HG03095 (cell line): ENCODE results near the gene SEC23A.
"Not testable (repeated sequence)": the region's sequence is repeated elsewhere in the genome, so short reads cannot be mapped to it uniquely, and the experiment has no call there.

ENCODE experiments used
- ATAC-seq: cut with Tn5 transposase; IDR thresholded peaks from one replicate; pipeline ENCODE4 v1.9.1; 2021; ENCODE audit warnings: moderate library complexity; ENCODE audit not compliant: unreplicated experiment

SEC23A gene

DNA sequence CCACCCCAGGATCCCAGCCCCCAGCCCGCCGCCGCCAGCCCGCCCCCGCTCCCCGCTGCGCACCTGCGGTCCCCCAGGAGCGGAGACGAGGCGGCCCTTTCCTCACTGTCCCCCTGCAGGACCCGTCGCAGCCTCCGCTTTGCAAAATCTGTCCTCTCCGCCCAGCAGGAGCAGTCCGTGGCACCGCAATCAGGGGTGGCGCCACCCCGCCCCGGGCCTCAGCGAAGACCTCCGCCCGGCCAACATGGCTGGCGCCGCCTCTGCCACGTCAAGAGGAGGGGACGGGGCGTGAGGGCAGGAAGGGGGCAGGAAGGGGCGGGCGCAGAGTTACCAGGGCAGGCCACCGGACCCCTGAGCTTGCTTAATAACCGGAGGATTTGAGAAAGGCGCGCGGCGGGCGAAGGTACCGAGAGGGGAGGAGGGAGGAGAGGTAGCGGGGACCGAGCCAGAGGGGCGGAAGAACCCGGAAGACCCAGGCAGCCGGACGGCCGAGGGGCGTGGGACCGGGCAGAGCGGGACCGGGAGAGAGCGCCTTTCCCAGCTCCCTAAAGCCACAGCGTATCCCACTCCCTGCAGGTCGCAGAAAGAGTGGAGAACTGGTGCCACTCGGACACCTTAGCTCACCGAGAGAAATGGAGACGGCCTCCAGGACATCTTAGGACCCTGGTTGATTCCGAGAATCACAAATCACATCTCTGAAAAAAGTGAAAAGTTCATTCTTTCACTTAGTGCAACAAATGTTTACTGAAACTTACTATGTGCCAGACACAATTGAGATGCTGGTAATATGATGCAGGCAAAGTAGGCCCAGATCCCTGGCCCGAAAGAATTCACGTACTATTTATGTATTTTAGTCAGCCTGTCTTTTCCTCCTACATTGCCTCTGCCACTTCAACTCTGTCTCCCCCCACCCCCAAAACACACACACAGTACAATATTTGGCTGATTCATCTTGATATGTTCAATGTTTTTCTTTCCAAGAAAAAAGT lies at the start of gene SEC23A:
SEC23A (minus strand) TSS at position 267 of the 989 bp plus-strand sequence. CDS start 7,117 bp downstream, outside the sequence.
- peak; percentile 88 for ATAC-seq

DNA sequence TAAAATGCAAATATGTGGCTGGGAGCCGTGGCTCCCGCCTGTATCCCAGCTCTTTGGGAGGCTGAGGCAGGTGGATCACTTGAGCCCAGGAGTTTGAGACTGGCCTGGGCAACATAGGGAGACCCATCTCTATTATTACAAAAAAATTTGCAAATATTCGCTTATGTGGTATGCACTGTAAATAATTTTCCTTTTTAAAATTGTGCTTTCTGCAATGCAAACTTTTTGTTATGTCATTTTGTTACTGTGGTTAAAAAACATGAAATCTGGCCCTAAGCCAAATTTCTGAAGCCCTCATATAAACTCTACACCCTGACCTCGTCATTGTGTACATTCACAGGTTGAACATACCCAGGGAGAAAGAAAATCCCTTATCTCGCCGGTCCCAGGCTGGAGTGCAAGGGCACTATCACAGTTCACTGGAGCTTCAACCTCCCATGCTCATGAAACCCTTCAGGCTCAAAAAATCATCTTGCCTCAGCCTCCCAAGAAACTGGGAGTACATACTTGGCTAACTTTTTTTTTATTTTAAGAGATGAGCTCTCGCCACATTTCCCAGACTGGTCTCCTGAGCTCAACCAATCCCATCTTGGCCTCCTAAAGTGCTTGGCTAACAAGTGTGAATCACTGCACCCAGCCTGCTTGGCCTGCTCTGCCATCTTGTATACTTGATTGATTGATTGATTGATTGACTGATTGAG lies 42.4 kb upstream of the SEC23A start:
- no peak for ATAC-seq

DNA sequence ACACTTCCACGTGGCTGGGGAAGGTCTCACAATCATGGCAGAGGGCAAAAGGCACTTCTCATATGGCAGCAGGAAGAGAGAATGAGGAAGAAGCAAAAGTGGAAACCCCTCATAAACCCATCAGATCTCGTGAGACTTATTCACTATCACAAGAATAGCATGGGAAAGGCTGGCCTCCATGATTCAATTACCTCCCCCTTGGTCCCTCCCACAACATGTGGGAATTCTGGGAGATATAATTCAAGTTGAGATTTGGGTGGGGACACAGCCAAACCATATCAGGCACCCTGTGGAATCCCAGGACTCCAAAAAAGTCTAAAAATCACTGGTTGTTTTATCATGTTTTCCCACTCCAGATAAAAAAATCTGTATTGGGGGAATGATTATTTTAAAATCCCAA lies 40.2 kb upstream of the SEC23A start:
- not testable (repeated sequence) for ATAC-seq

DNA sequence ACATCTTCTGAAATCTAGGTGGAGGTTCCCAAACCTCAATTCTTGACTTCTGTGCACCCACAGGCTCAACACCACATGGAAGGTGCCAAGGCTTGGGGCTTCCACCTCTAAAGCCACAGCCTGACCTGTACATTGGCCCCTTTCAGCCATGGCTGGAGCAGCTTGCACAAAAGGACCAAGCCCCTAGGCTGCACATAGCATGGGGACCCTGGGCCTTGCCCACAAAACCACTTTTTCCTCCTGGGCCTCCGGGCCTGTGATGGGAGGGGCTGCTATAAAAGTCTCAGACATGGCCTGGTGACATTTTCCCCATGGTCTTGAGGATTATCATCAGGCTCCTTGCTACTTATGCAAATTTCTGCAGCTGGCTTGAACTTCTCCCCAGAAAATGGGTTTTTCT lies 38.6 kb upstream of the SEC23A start:
- ATAC-seq = not testable (repeated sequence)

DNA sequence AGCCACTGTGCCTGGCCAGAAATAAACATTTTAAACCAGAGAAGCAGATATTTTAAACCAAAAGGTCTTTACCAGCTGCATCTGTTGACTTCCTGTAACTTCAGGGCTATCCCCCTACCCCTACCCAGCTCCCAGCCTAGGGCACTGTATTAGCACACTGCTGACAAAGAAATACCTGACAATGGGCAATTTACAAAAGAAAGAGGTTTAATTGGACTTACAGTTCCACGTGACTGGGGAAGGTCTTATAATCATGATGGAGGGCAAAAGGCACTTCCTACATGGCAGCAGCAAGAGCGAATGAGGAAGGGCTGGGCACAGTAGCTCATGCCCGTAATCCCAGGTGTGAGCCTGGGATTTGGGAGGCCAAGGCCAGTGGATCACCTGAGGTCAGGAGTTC lies 37.1 kb upstream of the SEC23A start:
- no peak for ATAC-seq

DNA sequence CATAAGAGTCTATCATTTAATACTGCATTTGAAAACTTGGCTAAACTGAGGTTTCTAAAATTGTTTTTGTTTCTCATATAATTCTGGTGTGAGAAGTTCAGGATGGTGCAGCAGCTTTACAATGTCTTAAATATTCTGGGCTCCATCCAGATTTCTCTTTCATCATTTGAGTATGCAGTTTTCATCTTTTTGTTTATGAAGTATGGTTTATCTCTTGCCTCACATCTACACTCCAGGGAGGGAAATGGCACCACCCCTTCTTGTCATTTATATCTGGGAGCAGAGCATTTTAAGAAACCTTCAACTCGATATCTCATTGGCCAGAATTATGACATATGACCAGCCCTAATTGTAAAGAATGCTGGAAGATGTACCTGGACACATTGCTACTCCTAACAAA lies 35.4 kb upstream of the SEC23A start:
- ATAC-seq = no peak

DNA sequence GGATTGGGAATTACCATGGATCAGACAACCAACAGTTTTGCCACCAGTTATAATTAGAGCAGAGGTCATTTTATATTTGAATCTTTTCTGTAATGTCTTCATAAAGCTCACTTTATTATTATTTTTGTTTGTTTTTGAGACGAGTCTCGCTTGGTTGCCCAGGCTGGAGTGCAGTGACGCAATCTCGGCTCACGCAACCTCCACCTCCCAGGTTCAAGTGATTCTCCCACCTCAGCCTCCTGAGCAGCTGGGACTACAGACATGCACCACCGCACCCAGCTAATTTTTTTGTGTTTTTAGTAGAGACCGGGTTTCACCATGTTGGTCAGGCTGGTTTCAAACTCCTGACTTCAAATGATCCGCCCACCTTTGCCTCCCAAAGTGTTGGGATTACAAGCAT lies 34.8 kb upstream of the SEC23A start:
- ATAC-seq = not testable (repeated sequence)

DNA sequence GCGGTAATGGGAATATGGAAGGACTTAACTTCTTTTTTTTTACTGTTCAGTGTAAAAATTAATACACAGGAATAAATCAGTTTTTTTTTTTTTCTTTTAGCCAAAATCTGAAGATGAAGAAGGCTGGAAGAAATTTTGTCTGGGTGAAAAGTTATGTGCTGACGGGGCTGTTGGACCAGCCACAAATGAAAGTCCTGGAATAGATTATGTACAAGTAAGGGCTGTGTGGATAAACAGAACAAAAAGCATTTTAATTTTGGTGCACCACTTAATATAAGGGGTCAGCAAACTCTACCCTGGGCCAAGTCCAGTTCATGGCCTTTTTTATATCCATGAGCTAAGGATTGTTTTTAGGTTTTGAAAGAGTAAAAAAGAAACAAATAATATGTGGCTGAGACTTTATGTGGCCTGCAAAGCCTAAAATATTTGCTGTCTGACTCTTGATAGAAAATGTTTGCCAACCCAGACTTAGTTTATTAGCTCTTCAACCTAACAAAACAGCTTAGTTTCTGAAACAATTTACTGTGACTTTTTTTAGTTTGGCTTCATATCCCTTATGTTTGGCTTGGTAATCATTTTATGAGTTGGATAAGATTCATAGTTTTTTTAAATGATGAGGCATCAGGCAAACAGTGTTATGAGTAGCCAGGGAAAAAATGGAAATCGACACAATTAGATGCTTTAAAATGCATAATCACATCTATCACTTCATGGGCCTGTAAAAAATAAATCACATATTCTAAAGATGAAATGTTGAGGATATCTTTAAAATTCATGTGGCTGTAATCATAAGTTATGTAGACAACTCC lies 19.5 kb upstream of the SEC23A start:
- no peak for ATAC-seq

DNA sequence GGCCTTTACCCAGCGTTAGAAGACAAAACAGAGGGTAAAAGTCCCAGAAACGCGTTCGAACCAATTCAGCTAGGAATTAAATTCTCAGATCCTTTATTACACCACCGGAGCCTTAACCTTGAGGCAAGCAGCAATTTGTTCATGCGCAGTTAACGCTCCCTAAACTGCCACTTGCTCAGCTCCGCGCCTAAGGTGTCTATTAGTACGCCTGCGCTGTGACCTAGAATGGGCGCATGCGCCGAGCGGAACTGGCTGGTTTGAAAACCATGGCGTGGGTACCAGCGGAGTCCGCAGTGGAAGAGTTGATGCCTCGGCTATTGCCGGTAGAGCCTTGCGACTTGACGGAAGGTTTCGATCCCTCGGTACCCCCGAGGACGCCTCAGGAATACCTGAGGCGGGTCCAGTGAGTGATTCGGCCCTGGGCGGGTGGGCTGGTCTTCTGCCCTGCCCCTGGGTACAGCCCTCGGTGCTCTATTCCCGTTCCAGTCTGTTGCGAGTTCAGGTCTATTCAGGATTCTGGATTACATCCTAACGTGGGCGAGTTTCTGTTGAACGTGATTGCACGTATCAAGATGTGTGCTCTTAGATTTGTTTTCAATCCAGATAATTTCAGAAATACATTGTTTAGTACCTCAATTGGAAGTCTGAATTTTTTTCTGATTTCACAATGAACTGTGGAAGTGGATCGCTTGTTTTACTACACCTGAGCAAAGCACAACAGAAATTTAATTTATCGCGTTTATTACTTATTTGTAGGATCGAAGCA lies 11.2 kb upstream of the SEC23A start, which contains the start of gene GEMIN2:
GEMIN2 (plus strand) TSS at position 251 of the 766 bp plus-strand sequence; CDS start at position 267, 16 bp downstream.
- peak; percentile 84 for ATAC-seq

DNA sequence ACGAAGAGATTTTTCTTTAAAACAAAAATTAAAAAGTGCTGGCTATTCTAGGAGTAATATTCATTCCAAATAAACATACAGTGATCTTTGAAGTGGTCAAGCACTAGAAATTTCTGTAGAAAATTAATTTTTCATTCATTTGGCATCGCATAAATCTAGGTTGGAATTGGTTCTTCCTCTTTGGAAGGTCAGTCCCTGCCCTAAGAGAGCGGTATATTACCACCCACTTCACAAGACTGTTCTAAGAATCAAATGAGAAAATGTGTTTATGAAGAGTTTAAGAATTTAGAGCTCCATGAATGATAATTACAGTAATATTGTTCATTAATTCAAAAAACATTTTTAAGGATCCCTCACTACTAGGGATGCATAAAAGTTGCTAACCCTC lies 10.6 kb upstream of the SEC23A start:
- no peak for ATAC-seq

DNA sequence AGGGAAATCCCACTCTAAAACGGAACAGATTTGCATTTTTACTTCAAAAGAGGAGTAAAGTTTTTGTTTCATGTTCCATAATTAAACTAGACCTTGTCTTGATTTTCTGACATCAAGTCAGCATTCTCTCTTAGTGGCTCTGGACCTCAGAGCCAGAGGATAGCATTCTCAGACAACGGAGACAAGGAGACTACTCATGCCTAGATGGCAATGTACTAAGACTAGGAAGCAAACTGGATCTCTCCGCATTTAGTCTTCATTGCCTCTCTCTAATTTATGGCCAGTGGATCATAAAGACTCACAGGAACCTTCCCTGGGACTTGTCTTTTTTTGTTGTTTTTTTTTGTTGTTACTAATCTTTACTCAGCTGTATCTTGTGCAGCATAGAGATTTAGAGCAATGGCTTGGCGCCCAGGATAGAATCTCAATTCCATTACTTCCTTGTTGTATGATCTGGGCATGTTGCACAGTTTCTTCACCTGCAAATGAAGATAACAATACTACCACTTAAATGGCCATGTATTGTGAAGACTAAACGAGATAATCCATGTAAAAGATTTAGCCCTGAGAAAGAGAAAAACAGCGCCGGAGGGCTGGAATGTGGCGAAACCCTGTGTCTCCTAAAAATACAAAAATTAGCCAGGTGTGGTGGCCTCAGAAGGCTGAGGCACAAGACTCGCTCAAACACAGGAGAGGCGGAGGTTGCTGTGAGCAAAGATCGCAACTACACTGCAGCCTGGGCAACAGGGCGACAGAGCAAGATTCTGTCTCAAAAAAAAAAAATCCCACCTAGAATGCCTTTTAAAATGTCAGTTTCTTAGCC lies 7.1 kb upstream of the SEC23A start:
- peak; percentile 33 for ATAC-seq

DNA sequence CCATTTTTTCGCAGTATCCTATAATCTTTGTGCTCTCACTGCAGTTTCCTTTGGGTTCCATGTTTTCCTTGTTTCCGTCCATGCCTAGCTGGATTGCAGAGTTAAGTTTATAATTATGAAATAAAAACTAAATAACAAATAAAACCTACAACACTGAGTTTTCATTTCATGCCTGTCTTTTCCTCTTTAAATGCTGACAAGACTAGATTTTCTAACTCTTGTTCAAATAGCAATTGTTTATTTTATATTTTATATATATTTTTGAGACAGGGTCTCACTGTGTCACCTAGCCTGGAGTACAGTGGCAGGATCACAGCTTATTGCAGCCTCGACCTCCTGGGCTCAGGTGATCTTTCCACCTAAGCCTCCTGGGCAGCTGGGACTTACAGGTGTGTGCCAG lies 5.8 kb upstream of the SEC23A start:
- ATAC-seq = no peak

DNA sequence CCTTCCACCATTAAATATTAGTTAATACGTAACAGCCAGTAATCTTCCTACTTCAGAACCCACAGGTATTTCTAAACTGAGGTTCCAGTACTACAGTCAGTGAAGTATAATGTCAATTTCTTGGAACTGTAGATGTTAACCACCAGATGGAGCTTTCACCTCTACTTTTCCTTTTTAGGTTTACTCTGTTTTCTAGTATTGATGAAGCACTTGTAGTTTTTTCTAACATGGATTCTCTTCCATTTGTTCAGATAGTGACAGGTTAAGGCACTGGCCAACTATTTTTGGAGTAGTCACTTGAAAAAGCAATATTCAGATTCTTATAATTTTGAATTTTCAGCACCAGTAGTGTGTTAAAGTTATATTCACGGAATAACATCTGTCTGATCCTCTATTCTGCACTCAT lies 4.6 kb upstream of the SEC23A start:
- ATAC-seq = peak; percentile 31

DNA sequence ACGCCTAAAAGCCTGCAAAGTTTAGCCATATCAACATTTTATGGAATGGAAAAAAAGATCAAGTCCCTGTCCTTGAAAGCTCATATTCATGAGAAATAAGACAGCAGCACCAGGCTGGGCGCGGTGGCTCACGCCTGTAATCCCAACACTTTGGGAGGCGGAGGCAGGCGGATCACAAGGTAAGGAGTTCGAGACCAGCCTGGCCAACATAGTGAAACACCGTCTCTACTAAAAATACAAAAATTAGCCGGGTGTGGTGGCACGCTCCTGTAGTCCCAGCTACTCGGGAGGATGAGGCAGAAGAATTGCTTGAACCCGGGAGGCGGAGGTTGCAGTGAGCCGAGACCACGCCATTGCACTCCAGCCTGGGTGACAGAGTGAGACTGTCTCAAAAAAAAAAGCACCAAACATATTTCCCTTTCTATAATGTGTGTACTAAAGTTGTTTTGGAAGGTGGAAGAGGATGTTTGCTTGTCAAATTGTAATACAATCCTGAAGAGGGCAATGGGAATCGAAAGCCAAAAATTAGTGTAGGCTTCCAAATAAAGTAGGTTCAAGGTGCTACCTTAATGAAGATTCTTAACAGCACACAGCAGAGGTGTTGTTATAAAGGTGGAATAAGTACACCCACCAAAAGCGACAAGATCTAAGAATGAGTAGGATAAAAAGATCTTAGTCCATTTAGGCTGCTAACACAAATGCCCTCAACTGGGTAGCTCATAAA lies 1.2 kb upstream of the SEC23A start:
- not testable (repeated sequence) for ATAC-seq

DNA sequence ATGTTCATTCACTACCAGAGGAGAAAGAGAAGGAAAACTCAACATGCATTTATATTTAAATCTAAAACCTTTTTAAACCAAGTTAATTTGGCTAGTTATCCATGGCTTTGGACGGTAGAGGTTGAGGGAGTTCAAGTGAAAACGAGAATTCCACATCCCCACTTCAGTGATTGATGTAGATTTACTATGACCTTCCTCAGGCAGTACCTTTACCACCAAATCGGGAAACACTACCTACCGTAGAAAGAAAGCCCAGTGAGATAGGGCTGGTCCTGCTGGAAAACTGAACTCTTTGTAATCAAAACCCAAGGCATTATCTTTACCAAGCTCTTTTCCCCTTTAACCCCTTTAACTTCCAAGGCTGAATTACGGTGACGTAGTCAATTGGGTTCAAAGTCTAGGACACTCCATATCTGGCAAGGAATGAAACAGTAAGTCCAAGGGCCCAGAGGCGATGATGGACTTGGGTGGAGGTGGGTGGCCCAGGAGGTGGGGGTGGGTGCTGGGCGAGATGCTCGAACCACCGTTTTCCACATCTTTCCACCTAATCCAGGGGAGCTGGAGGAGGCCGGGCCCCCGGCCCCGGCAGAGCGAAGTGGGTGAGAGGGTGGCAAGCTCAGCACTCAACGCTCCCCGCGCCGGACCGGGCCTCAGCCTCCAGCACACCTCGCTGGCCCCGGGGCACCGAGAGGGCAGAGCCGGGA lies 618 bp downstream of the SEC23A start:
- peak; percentile 6 for ATAC-seq

DNA sequence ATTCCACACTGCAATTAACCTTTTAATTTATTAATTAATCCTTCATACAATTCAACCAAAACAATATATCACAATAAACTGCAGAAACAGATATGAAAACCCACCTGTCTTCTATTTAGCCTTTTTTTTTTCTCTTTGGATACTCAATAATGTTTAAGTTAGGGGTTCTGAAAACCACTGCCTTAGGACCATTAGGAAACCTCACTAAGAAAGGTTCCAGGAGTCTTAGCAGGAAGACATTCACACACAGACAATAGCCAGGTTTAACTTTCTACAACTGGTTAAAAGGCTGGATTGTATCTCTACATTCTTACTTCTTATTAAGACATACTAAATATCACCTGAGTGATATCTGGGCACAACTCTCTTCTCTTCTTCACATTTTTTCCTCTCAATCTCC lies 3.3 kb downstream of the SEC23A start:
- no peak for ATAC-seq

DNA sequence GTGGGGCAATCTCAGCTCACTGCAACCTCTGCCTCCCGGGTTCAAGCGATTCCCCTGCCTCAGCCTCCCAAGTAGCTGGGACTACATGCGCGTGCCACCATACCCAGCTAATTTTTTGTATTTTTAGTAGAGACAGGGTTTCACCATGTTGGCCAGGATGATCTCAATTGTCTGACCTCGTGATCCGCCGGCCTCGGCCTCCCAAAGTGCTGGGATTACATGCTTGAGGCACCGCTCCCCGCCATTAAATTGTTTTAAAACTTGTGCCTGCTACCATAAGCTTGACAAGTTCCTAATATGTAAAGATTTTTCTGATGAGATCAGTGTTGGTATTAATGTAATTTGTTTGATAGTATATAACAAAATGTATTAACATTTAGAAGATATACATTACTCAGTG lies 3.8 kb downstream of the SEC23A start:
- ATAC-seq = not testable (repeated sequence)

DNA sequence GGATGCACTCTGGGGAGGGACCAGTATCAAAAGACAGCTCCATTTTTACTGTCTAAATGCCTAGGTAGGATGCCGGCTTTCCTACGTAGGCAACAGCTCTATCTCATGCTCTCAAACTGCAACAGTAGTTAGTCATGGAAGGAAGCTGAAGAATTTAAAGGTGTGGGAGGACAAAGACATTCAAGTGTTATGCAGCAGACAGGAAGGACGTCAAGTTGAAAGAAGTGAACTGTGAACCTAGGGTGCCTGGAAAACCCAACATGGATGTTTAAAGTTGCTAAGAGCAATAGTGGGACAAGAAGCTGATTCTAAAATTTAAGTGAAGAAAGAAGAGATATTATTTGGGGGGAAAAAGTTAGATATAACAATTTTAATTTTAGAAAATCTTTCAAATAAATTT lies 5.9 kb downstream of the SEC23A start:
- ATAC-seq = no peak
